ENCODE data around the gene CCNT2.
"Not testable (repeated sequence)": the region's sequence is repeated elsewhere in the genome, so short reads cannot be mapped to it uniquely, and the experiment has no call there.

Gene CCNT2

GRCh38 chr2:134918526-134919340 is at the start of gene CCNT2:
Gene CCNT2 (plus strand): TSS chr2:134918822. CDS start chr2:134918855, 33 bp downstream.
- peak; percentile 98 to 99 for DNase-seq

GRCh38 chr2:134869946-134870736 is 48.5 kb upstream of the CCNT2 start:
- DNase-seq = no peak

DNA sequence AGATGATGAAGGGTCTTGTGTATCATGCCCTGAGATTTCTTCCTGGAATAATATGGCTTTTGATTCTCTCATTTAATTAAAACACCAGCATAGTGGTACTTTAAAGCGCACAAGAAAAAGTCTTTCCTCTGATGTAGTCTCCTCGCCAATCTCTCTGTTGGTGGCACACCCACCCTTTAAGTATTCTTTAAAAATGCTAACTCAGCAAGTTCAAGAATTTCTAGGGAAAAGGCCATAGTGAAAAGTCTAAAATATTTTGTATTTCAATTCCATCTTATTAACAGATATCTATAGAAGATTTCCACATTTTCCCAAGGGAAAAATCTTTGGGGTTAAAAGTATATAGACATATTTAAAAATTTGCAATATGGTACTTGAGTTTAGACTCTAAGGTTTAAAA is 45.5 kb upstream of the CCNT2 start:
- no peak for DNase-seq

DNA sequence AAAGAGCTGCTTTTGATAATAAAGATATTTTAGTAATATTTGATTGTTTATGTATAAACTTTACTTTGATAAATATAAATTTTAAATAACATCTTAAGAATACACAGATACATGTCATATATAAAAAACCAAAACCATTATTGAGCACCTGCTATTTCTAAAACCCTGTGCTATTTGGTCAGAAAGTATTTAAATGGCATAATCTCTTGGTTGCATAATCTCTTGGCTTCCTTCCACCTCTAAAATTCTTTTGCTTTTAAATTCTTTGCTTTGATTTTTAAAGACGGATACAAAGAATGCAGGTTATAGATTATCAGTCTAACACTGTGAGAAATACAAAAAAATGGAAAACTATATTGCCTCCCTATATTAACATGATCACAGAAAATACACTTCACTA is 43.3 kb upstream of the CCNT2 start:
- DNase-seq = no peak

DNA sequence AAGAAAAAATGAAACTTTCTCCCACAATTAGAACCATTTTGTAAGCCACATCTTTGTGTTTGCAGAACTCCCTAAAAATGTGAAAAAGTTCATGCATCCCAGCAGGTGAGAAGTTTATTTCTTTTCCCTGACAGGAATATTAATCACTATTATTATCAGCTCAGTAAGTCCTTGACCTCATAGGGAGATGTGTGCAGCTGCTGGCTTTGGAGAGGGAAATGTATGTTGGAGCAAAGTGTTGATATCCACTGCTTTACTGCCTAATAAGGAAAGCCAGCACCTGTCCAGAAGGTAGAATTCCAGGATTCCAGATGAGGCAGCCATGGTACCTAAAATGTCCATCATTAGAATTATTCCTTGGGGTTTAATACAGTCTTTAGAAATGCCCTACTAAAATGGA is 35.8 kb upstream of the CCNT2 start:
- no peak for DNase-seq

DNA sequence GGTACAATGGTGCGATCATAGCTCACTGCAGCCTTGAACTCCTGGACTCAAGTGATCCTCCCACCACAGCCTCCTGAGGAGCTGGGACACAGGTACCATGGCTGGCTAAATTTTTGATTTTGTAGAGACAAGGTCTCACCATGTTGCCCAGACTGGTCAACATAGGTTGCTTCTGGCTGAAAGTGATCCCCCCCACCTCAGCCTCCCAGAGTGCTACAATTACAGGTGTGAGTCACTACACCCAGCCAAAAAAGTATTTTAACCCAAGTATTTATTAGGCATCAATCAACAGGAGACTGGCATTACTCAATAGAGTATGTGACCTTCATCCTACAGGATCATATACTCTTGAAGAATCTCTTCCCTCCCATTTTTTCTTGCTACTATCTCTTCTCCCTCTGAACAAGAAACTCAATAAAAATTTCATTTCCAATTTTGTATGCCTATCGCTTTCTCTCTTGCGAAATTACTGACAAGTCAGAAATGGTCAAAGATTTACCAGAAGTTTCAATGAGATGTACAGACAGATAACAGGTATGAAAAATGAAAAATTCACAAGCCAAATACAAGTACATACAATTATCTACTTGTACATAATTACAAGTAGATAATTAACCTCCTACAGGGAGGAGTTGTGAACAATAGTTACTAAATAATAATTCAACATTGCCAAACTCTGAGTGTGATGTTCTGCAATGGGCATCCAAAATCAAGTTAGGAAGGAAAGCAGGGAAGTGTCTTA is 34.9 kb upstream of the CCNT2 start:
- no peak for DNase-seq

GRCh38 chr2:134884435-134884834 is 34.2 kb upstream of the CCNT2 start:
- no peak for DNase-seq

DNA sequence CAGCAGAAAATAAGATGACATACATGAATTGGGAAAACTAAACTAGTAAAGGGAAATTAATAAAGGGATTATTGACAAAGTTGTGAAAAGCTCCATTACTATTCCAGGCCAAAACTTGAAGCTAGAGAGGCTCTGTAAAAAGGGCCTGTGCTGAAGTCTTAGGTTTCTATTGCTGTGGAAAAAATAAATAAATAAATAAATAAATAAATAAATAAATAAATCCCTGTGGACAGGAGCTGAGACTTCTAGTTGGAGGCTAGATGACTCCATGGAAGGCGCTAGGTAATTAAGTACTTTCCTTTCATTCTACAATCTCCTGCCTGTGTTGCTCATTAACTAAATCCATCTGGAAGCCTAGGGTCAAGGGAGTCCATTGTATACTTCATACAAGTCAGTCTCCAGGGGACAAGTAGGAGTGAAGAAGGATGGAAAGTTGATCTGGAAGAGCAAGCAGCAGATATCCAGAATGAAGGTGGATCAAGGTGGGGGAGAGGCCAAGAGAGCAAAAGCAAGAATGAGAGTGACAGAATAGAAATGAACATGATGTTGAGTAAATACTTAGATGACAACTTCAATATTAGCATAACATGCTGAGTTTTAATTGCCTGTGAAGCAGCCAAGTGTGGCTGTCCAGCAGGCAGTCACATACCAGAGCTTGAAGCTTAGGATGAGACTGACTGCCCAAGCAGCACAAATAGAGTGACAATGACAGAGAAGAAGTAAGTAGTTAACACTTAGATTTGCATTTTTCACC is 26.2 kb upstream of the CCNT2 start:
- no peak for DNase-seq

GRCh38 chr2:134897932-134898331 is 20.7 kb upstream of the CCNT2 start:
- peak in 1 of 2 experiments; percentile 11 for DNase-seq

GRCh38 chr2:134899204-134899603 is 19.4 kb upstream of the CCNT2 start:
- no peak for DNase-seq

DNA sequence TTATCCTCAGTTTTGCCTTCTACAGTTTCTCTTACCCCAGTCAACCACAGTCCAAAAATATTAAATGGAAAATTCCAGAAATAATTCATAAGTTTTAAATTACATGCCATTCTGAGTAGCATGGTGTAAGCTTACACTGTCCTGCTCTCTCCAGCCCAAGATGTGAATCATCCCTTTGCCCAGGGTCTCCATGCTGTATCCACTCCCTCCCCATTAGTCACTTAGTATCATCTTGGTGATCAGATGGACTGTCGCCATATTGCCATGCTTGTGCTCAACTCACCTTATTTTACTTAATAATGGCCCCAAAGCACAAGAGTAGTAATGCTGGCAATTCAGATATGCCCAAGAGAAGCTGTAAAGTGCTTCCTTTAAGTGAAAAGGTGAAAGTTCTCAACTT is 18.5 kb upstream of the CCNT2 start:
- no peak for DNase-seq

GRCh38 chr2:134903701-134904100 is 14.9 kb upstream of the CCNT2 start:
- not testable (repeated sequence) for DNase-seq

- DNase-seq = no peak
Measured at GRCh38 chr2:134905168-134905567, 13.5 kb upstream of the CCNT2 start.

GRCh38 chr2:134906726-134907125 is 11.9 kb upstream of the CCNT2 start:
- DNase-seq = no peak

DNA sequence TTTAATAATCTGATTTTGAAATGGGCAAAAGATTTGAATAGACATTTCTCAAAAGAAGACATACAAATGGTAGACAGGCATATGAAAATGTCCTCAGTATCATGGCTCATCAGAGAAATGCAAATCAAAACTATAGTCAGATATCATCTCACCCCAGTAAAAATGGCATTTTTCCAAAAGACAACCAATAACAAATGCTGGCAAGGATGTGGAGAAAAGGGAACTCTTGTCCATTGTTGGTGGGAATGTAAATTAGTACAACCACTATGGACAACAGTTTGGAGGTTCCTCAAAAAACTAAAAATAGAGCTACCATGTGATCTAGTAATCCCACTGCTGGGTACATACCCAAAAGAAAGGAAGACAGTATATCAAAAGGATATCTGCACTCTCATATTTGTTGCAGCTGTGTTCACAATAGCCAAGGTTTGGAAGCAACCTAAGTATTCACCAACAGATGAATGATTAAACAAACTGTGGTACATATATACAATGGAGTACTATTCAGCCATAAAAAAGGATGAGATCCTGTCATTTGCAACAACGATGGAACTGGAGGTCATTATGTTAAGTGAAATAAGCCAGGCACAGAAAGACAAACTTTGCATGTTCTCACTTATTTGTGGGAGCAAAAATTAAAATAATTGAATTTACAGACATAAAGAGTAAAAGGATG is 11.0 kb upstream of the CCNT2 start:
- not testable (repeated sequence) for DNase-seq

GRCh38 chr2:134910763-134911399 is 7.7 kb upstream of the CCNT2 start:
- no peak for DNase-seq

GRCh38 chr2:134911400-134911785 is 7.2 kb upstream of the CCNT2 start:
- DNase-seq = no peak

GRCh38 chr2:134912361-134912760 is 6.3 kb upstream of the CCNT2 start:
- no peak for DNase-seq

GRCh38 chr2:134917360-134917865 is 1.2 kb upstream of the CCNT2 start:
- peak in 1 of 2 experiments; percentile 39 for DNase-seq

GRCh38 chr2:134917888-134918525 is 615 bp upstream of the CCNT2 start:
- peak; percentile 90 to 98 for DNase-seq
